ENCODE measurements around the gene TAS1R1.
A peak's percentile ranks its signal among the peaks of the same experiment; 100 is the strongest.
"Not testable (repeated sequence)": the region's sequence is repeated elsewhere in the genome, so short reads cannot be mapped to it uniquely, and the experiment has no call there.

Gene TAS1R1

GRCh38 chr1:6592441-6592840 lies 37.3 kb downstream of the TAS1R1 start:
- no peak for FAIRE-seq

GRCh38 chr1:6592865-6593593 lies 37.9 kb downstream of the TAS1R1 start:
- FAIRE-seq, result no peak

- no peak for FAIRE-seq
Measured at GRCh38 chr1:6593810-6594209, 38.7 kb downstream of the TAS1R1 start.

GRCh38 chr1:6594977-6595740 lies 40.1 kb downstream of the TAS1R1 start:
- no peak for FAIRE-seq

GRCh38 chr1:6596351-6596750 lies 41.2 kb downstream of the TAS1R1 start:
- FAIRE-seq, result no peak

GRCh38 chr1:6596886-6597776 lies 42.0 kb downstream of the TAS1R1 start:
- no peak for FAIRE-seq

- FAIRE-seq, result no peak
Measured at GRCh38 chr1:6597777-6598131, 42.6 kb downstream of the TAS1R1 start.

- no peak for FAIRE-seq
Measured at GRCh38 chr1:6599141-6599975, 44.3 kb downstream of the TAS1R1 start.

GRCh38 chr1:6599991-6600390 lies 44.9 kb downstream of the TAS1R1 start:
- not testable (repeated sequence) for FAIRE-seq

- no peak for FAIRE-seq
Measured at GRCh38 chr1:6600410-6601048, 45.4 kb downstream of the TAS1R1 start.

- FAIRE-seq, result peak; percentile 88
Measured at GRCh38 chr1:6601049-6601922, 46.2 kb downstream of the TAS1R1 start.

- no peak for FAIRE-seq
Measured at GRCh38 chr1:6601923-6602668, 47.0 kb downstream of the TAS1R1 start.

GRCh38 chr1:6602669-6603237 lies 47.6 kb downstream of the TAS1R1 start, which contains the start of gene KLHL21:
KLHL21 (minus strand) TSS chr1:6602869; CDS start chr1:6602817, 52 bp downstream.
- FAIRE-seq, result no peak

GRCh38 chr1:6603238-6603914 lies 48.3 kb downstream of the TAS1R1 start:
- peak; percentile 84 for FAIRE-seq

GRCh38 chr1:6603915-6604558 lies 48.9 kb downstream of the TAS1R1 start:
- peak; percentile 79 for FAIRE-seq

GRCh38 chr1:6612641-6613360 lies 57.7 kb downstream of the TAS1R1 start:
- no peak for FAIRE-seq

- peak; percentile 3 for FAIRE-seq
Measured at GRCh38 chr1:6613361-6614018, 58.4 kb downstream of the TAS1R1 start, which contains the start of gene PHF13. PHF13 (plus strand) TSS chr1:6613731; CDS start chr1:6614067, 336 bp downstream.

Data from G401.6 (cell line).